Left ventricle myocardium superior (tissue), 1 donor: Measurements from ENCODE around the gene PPIA. TPM values are rescaled to one million over a fixed set of nuclear protein-coding genes. Genes with fewer than 3 reads are reported as not detected.
"Not testable (repeated sequence)": the region's sequence is repeated elsewhere in the genome, so short reads cannot be mapped to it uniquely, and the experiment has no call there.

ENCODE experiments used
- ATAC-seq: fragments of 200-7000 bp; cut with Tn5 transposase; one replicate; pipeline ENCODE4 v1.9.1; 2020; ENCODE audit warnings: mild to moderate bottlenecking, moderate library complexity
- DNase-seq: peaks from one replicate; pipeline ENCODE4 v3.0.0-alpha.2; 2020
- intact Hi-C: fragments of 100-400 bp; cut with micrococcal nuclease; formaldehyde crosslinking; loops from one replicate; pipeline ENCODE4 v1.11.0; 2022
- total RNA-seq: library from RNA; stranded (reverse); fragmentation: NEBNext Ultra II Directional; extraction: Animal tissue kit (Norgen Biotek cat#: 25700); gene quantifications from one replicate; pipeline ENCODE4 v1.2.1, GENCODE V29; 2021
- donor health status: DM: no; HTN: yes; CAD: no; lungs with severe emphysema.

The PPIA gene
- total RNA-seq, 1 donor from 2014 or later: 436 TPM

DNA sequence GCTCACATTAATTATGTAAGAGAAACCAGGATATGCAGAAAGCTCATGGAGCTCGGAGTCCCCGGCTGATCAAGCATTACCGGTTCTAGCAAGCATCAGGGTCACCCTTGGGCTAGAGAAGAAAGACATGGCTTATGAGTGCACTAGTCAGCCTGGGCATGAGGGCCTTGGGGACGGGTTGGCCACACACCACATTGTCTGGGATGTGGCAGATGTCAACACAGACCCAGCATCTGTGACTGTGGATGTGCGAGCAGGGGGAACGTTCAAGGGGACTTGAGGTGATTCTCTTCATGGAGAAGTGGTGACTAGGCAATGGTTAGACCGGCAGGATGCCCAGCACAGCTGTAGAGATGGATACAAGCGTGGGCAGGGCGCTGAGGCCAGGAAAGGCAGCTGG, 34.2 kb upstream of the PPIA start:
- DNase-seq: no peak
- ATAC-seq: no peak
- intact Hi-C loops: no loop called here

DNA sequence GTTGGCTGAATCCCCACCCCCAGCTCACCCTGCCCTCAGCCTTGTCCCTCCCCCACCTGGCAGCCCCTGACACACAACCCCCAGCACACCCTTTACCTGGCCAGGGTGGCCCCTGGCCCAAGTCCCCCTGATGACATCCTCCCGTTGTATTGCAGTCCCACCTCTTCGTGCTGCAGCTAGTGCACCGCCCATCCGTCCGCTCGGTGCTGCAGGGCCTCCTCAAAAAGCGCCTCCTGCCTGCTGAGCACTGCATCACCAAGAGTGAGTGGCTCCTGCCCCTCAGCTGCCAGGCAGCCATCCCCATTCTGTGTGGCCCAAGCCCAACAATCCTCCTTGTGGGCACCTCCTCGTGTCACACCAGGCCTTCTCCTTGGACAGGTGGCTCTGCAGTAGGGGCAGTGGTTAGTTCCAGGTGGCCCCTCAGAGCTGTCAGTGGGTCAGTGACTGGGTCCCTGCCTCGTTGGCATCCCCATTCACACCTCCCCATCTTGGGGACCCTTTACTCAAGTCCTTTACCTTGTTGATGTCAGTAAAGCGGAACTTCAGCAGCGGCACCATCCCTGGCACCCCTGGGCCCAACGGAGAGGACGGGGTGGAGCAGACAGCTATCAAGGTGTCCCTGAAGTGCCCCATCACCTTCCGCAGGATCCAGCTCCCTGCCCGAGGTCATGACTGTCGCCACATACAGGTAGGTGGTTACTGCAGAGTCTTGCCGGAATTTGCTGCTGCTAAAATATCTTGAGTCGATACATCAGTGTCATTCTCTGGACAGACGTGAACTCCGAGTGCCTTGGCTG, 33.6 kb upstream of the PPIA start:
- no peak for DNase-seq
- intact Hi-C loops: no loop called here

DNA sequence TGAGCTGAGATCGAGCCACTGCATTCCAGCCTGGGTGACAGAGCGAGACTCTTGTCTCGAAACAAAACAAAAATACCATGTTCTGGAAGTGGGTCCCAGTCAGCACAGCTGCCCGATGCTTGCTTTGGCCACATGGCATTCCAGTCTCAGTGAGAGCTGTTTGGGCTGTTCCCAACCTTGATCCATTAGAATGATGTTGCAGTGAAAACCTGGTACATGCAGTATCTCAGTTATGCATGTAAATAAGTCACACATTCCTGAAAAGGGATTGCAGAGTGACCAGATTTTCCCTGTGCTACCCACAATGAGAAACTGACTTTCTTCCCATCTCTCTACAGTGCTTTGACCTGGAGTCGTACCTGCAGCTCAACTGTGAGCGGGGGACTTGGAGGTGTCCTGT, 32.4 kb upstream of the PPIA start:
- ATAC-seq (no peak), DNase-seq (no peak)
- intact Hi-C loops: no loop called here

More for the DNA sequence above, 33.6 kb upstream of the PPIA start:
- no peak for ATAC-seq

DNA sequence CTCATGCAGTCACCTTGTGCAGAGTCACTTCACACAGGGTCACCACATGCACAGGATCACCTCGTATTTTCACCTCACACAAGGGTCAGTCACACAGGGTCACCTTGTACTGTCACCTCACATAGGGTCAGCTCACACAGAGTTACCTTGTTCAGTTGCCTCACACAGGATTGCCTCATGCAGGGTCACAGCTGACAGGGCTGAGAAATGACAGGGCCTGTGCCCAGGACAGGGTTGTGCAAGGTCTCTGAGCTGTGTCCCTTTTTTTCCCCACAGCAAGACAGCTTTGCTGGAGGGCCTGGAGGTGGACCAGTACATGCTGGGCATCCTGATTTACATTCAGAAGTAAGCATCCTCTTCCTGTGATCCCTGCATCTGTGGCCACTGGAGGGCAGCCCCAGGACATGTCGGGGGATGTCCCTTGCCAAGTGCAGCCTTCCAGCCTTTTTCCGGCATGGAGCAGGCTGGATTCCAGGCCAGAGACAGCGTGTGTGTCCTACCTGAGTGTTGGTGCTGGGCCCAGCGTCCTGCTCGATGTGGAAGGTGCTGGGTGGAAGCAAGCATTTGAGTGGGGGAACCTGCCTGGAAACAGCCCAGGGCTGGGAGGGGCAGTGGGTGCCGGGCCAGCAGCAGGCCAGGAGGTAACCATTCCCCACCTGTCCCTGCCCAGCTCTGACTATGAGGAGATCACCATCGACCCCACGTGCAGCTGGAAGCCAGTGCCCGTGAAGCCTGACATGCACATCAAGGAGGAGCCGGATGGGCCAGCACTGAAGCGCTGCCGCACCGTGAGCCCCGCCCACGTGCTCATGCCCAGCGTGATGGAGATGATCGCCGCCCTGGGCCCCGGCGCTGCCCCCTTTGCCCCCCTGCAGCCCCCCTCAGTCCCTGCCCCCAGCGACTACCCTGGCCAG, 31.6 kb upstream of the PPIA start:
- DNase-seq: no peak
- intact Hi-C loops: no loop called here
- ATAC-seq: no peak

GRCh38 chr7:44765579-44766415, 30.7 kb upstream of the PPIA start:
- intact Hi-C loops: no loop called here
- ATAC-seq (no peak), DNase-seq (no peak)

- ATAC-seq (no peak), DNase-seq (no peak)
- intact Hi-C loops: no loop called here
Observed at GRCh38 chr7:44766416-44766801, 30.1 kb upstream of the PPIA start.

DNA sequence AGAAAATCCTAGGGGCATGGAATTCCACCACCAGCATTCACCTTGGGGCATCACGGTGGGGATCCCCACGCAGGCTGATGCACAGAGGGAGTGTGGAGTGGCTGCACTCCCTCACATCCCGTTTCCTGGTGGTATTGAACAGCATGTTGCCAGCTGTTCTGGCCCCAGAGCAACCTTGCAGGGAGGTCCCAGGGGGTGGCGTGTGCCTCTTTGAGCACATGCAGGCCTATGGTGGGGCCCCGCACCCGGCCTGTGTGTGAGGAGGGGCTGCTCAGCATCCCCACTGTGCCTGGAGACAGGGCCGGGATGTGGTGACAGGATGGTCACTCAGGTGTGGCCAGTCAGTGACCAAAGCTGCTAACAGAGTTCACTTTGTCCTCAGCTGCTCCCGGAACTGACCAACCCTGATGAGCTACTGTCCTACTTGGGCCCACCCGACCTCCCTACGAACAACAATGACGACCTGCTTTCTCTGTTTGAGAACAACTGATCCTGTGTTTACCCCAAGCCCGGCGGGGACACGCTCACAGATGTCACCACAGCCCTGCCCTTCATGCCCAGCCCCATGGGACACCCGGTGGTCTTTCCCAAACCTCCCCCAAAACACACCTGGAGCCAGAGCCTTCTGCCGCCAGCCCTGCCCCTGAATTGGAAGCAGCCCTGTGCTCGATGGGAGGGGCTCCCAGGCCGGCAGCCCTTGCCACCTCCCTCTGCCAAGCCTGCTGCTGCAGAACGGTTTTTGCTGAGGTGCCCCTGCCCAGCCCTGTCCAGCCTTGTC, 29.2 kb upstream of the PPIA start:
- DNase-seq (no peak), ATAC-seq (no peak)
- intact Hi-C loops: no loop called here

GRCh38 chr7:44767912-44768627, 28.4 kb upstream of the PPIA start:
- peak; percentile 85 for DNase-seq
- intact Hi-C loops: no loop called here
- peak; percentile 83 for ATAC-seq

- DNase-seq: no peak
- peak; percentile 35 for ATAC-seq
- intact Hi-C loops: no loop called here
Observed at GRCh38 chr7:44768628-44769371, 27.7 kb upstream of the PPIA start.

DNA sequence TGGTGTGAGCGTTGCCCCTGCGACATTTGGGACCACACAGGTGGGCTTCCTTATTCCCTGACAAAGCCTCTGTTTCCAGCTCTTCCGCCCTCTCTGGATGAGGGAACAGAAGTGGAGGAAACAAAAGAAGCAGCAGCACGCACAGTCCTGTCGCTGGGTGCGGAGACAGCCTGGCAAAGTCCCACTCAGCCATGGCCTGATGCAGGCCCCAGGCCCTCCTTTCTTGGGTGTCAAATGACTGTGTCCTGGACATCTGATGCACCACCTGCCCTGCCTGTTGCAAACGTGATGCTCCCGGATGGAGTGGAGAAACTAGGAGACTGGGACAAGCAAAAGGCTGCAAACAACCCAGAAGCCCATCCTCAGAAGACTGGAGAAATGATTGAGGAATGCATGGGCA, 27.1 kb upstream of the PPIA start:
- DNase-seq (no peak), ATAC-seq (peak; percentile 8)
- intact Hi-C loops: no loop called here

DNA sequence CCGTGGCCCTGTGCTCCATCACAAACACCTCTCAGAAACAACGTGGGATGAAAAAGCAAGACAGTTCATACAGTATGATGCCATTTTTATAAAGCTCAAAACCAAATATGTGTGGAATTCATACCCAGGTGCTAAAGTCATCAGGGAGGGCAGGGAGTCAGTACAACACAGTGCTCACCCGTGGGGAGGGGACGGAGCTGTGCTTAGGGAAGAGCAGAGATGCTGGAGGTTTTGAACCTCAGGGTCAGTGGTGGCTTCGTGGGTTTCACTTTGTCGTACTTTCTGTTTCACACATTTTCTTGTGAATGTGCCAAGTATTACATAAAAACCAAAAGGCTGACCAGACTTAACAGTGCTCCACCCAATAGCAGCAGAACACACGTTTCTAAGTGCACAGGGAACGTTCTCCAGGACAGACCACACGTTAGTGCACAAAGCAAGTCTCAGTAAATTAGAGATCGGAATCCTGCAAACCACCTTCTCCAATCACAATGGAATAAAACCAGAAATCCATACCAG, 26.6 kb upstream of the PPIA start:
- peak; percentile 54 for ATAC-seq
- no peak for DNase-seq
- intact Hi-C loops: no loop called here

DNA sequence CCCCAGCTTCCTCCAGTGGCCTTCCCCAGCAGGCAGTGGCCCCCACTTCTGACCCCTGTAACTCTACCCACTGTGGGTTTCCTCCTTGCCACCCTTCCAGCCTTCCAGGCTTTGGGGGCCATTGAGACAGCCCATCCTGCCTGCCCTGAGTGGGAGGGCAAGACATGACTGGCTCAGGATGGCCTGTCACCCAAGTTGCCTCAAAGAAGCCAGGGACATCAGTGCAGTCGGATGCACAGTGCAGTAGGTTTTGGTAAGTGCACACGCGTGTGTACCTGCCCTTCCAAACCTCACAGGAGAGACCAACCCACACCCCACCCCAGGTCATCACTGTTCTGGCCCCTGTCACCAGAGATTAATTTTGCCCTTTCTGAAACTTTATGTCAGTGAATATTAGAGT, 25.1 kb upstream of the PPIA start:
- no peak for DNase-seq
- intact Hi-C loops: no loop called here
- no peak for ATAC-seq

- no peak for DNase-seq
- intact Hi-C loops: no loop called here
- ATAC-seq: no peak
Observed at GRCh38 chr7:44772440-44772839, 24.0 kb upstream of the PPIA start.

DNA sequence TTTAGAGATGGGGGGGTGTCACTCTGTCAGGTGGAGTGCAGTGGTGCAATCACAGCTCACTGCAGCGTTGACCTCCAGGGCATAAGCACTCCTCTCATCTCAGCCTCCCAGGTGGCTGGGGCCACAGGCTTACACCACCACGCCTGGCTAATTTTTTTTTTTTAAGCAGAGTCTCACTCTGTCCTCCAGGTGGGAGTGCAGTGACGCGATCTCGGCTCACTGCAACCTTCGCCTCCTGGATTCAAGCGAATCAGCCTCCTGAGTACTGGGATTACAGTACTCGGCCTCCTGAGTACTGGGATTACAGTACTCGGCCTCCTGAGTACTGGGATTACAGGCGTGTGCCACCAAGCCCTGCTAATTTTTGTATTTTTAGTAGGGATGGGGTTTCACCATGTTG, 23.6 kb upstream of the PPIA start:
- DNase-seq: no peak
- intact Hi-C loops: no loop called here
- ATAC-seq: no peak

- ATAC-seq, DNase-seq, intact Hi-C loops: not testable (repeated sequence)
Observed at GRCh38 chr7:44774486-44774885, 22.0 kb upstream of the PPIA start.

DNA sequence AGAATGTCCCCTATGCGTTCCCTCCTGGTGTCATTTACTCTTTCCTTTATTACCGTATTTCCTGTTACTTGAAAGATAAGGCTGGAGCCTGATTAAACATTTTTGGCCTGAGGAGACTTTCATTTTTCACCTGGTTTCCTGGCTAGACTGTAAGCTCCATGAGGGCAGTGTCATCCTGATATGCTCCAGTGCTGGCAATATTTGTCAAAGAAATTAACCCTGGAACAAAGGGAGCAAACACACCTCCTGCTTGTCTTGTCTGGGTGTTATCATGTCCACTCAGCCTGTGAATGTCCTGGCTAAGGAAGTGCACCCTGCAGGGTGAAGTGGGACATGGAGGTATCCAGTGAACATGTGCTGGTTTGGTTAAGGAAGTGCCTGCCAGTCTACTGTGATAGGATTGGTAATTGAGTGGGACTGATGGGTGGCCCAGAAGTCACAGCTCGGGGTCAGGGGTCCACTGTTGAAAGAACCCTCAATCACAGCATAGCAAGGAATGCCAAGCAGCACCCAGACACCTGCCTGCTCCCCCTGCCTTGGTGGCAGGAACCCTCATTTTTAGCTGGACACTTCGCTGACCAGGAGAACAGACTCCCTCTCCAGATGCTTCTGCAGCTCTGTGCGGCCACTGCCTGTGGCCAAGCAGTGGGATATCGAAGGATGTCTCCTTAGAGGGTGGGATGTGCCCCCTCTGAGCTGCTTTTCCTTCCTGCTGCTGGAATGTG, 20.9 kb upstream of the PPIA start:
- intact Hi-C loops: no loop called here
- ATAC-seq (no peak), DNase-seq (no peak)

GRCh38 chr7:44776211-44776610, 20.3 kb upstream of the PPIA start:
- DNase-seq (no peak), ATAC-seq (no peak)
- intact Hi-C loops: no loop called here
